Pancreas (tissue), 10 donors: ENCODE measurements around the gene KPNA6. TPM values are rescaled to one million over a fixed set of nuclear protein-coding genes. Genes with fewer than 3 reads are reported as not detected.
"Not testable (repeated sequence)": the region's sequence is repeated elsewhere in the genome, so short reads cannot be mapped to it uniquely, and the experiment has no call there.

Experiments
- ATAC-seq, 4 donors: fragments of 200-7000 bp; cut with Tn5 transposase; one replicate each; pipeline versions ENCODE4 v1.8.0 to v1.9.1; 2020; ENCODE audit warnings: mild to moderate bottlenecking in 4 of 4, moderate library complexity in 4 of 4
- DNase-seq, 6 donors: peaks; one replicate each; pipeline ENCODE4 v3.0.0-alpha.2; 2020
- FAIRE-seq: peaks from 2 replicates; lab custom pipeline; 2012; peaks lifted over from hg19 to GRCh38; lab: Jason Lieb, UNC
- H3K27ac ChIP-seq, 4 donors: fragments of 200-600 bp; sonication (generic); 1 replicate in 3 of 4; 2 replicates in 1 of 4; pipeline versions ENCODE4 v1.5.0 to v1.8.0; 2020
- H3K27me3 ChIP-seq, 4 donors: fragments of 200-600 bp; one replicate each; pipeline ENCODE4 v1.8.0; 2021
- H3K36me3 ChIP-seq, 3 donors: fragments of 200-600 bp; sonication (generic) in 1 of 3; one replicate each; pipeline versions ENCODE4 v1.5.0 to v1.8.0; 2020 to 2021
- H3K4me1 ChIP-seq, 3 donors: fragments of 200-600 bp; one replicate each; pipeline ENCODE4 v1.8.0; 2021
- H3K4me3 ChIP-seq, 4 donors: fragments of 200-600 bp; sonication (generic) in 2 of 4; one replicate each; pipeline versions ENCODE4 v1.5.0 to v1.8.0; 2020 to 2021
- H3K9me3 ChIP-seq, 4 donors: fragments of 200-600 bp; one replicate each; pipeline ENCODE4 v1.8.0; 2021
- WGBS, 2 donors: extraction: QIAGEN DNeasy Blood & Tissue Kit; methylation state at CpG; one replicate each; pipeline ENCODE4 v1.1.7; 2013; 5-methylcytosine and 5-hydroxymethylcytosine counted together
- intact Hi-C, 3 donors: fragments of 100-400 bp; cut with DNase I; formaldehyde crosslinking; loops; one replicate each; pipeline versions ENCODE4 v1.11.1 to v1.14.2; 2022
- polyA plus RNA-seq, 2 donors: library from polyadenylated mRNA; stranded (reverse); fragments of 200-250 nt; gene quantifications; one replicate each; pipeline ENCODE4 v1.2.3, GENCODE V29; 2013
- total RNA-seq, 6 donors: library from RNA; stranded (reverse); fragmentation: NEBNext Ultra II Directional in 4 of 6; extraction: Animal tissue kit (Norgen Biotek cat#: 25700) in 4 of 6; gene quantifications; one replicate each; pipeline versions ENCODE4 v1.2.1 to v1.2.4, GENCODE V29; 2021 to 2023
- TF ChIP-seq, protein P1 (sequence below), 4 donors: fragments of 200-600 bp; sonication (generic) in 3 of 4; IDR thresholded peaks; one replicate each; pipeline versions ENCODE4 v1.5.0 to v1.8.0; 2021; ENCODE audit warnings: antibody characterized with exemption in 4 of 4
- donor health status: healthy with polysubstance abuse.
- donor health status: DM: no; HTN: no; CAD: no; lungs with moderate emphysema.
- donor health status: DM: no; HTN: no; CAD: no.
- donor health status: control.
- donor health status: control.
- donor health status: Bipolar disorder and iron deficiency.
- donor health status: DM: yes; HTN: yes; CAD: no.
- donor health status: DM: no; HTN: no; CAD: no.
- donor health status: DM: no; HTN: no; CAD: no.
- donor health status: DM: yes; HTN: yes; CAD: no.

KPNA6 gene
- total and polyA plus RNA-seq, 8 donors: 4.9 to 36.2 (median 24.0) TPM

DNA sequence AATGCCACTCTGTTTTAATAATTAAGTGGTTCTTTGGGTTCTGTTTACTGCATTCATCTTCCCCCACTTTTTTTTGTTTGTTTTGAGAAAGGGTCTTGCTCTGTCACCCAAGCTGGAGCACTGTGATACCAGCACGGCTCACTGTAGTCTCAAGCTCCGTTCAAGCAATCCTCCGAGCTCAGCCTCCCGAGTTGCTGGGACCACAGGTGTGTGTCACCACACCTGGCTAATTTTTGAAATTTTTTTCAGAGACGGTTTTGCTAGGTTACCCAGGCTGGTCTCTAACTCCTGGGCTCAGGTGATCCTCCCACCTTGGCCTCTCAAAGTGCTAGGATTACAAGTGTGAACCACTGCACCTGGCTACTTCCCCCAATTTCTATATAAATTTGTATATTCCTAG is 29.3 kb downstream of the KPNA6 start:
- intact Hi-C loops: no loop called here
- Histone ChIP-seq H3K36me3 (no peaks in the 10 kb centered on the region), H3K9me3 (no peaks in the 10 kb centered on the region), H3K4me1 (peaks cover 0 to 6% (median 5%) of the 10 kb centered on the region in 3 donors), H3K27me3 (no peaks in the 10 kb centered on the region), H3K4me3 (no peak overlapping the region), H3K27ac (no peak overlapping the region)
- FAIRE-seq (no peak), DNase-seq (no peak), ATAC-seq (no peak)
- 94 to 95% methylated on average over 5 of the region's 5 CpGs for WGBS, 2 donors
- TF ChIP-seq, protein P1, sequence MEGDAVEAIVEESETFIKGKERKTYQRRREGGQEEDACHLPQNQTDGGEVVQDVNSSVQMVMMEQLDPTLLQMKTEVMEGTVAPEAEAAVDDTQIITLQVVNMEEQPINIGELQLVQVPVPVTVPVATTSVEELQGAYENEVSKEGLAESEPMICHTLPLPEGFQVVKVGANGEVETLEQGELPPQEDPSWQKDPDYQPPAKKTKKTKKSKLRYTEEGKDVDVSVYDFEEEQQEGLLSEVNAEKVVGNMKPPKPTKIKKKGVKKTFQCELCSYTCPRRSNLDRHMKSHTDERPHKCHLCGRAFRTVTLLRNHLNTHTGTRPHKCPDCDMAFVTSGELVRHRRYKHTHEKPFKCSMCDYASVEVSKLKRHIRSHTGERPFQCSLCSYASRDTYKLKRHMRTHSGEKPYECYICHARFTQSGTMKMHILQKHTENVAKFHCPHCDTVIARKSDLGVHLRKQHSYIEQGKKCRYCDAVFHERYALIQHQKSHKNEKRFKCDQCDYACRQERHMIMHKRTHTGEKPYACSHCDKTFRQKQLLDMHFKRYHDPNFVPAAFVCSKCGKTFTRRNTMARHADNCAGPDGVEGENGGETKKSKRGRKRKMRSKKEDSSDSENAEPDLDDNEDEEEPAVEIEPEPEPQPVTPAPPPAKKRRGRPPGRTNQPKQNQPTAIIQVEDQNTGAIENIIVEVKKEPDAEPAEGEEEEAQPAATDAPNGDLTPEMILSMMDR (IDR thresholded peaks at IDR 0.05): no peak

DNA sequence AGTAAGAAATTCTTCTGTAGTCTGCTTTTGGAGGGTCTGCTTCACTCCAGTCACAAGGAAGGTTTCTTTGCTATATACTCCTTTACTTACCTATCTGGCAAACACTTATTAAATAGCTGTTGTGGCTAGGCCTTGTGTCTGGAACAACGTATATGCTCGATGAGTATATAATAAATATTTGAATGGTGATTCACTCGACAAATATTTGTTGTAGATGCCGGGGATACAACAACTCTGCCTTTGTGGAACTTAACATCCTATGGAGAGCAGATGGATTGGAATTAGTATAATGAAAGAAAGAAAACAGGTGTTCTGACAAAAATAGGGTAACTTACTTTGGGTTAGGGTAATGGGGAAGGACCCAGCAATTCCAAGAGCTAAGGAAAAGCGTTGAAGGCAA is 31.1 kb downstream of the KPNA6 start:
- no peak overlapping the region for H3K27ac ChIP-seq
- TF ChIP-seq, protein P1 (IDR thresholded peaks at IDR 0.05): no peak
- no peaks in the 10 kb centered on the region for H3K9me3 ChIP-seq
- H3K36me3 ChIP-seq: no peaks in the 10 kb centered on the region
- FAIRE-seq: no peak
- DNase-seq: no peak
- no peak overlapping the region for H3K4me3 ChIP-seq
- peaks cover 0 to 12% (median 5%) of the 10 kb centered on the region in 3 donors for H3K4me1 ChIP-seq
- intact Hi-C loops: no loop called here
- no peaks in the 10 kb centered on the region for H3K27me3 ChIP-seq
- no peak for ATAC-seq
- 37 to 43% methylated on average over 5 of the region's 5 CpGs for whole genome bisulfite sequencing, 2 donors

DNA sequence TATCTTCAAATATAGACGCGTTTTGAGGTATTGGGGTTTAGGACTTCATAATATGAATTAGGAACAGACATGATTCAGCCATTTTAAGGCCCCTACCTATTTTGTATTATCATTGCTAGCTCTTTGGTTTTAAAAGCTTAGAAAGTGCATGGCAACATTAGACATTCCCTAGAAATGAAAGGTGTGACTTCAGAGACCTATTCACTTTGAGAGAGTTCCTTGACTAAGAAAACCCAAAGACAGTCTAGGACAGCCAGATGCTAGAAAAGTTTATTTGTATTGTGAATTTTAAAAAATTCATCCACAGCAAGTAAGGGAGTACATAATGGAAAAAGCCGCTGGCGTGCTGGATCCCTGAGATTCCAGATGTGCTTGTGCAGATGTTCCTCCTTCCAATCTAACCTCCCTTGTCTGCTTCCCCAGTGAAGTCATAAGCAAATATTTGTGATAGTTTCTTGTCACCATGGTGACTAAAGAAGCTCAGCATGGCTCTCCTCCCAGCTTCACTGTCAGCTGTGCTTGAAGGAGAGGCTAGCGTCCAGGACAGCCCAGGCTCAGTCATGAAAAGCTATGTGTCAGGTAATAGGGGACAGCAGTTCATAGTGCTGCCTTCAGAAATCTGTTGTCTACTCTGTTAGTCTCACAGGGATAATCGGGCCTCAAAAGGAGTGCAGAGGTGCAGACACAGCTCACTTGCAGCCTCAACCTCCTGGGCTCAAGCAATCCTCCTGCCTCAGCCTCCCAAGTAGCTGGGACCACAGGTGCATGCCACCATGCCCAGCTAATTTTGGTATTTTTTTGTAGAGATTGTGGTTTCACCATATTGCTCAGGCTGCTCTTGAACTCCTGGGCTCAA is 34.8 kb downstream of the KPNA6 start:
- 39 to 49% methylated on average over 6 of the region's 6 CpGs for WGBS, 2 donors
- Histone ChIP-seq H3K27ac (peak overlapping the region in 1 of 4 donors; percentile 46), H3K36me3 (no peaks in the 10 kb centered on the region), H3K27me3 (no peaks in the 10 kb centered on the region), H3K9me3 (no peaks in the 10 kb centered on the region), H3K4me1 (peaks cover 0 to 12% (median 5%) of the 10 kb centered on the region in 3 donors), H3K4me3 (no peak overlapping the region)
- DNase-seq: peak in 3 of 6 donors; percentile 20 to 51 (median 37)
- intact Hi-C loops: no loop called here
- peak; percentile 69 to 90 (median 87) for ATAC-seq
- TF ChIP-seq, protein P1 (IDR thresholded peaks at IDR 0.05): no peak
- no peak for FAIRE-seq

DNA sequence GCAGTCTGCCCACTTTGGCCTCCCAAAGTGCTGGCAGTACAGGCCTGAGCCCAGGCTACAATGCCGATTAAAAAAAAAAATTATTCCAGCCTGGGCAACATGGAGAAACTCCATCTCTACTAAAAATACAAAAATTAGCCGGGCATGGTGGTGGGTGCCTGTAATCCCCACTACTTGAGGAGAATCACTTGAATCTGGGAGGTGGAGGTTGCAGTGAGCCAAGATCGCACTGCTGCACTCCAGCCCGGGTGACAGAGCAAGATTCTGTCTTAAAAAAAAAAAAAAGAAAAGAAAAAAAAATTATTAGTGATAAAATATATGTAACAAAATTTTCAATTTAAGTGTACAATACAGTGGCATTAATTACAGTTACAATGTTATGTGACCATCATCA is 35.4 kb downstream of the KPNA6 start:
- H3K9me3 ChIP-seq, FAIRE-seq, ATAC-seq, H3K27me3 ChIP-seq, DNase-seq, H3K36me3 ChIP-seq, intact Hi-C loops, H3K4me3 ChIP-seq, H3K27ac ChIP-seq: not testable (repeated sequence)
- WGBS, 2 donors: 78 to 86% methylated on average over 4 of the region's 4 CpGs
- H3K4me1 ChIP-seq: peaks cover 0 to 12% (median 5%) of the 10 kb centered on the region in 3 donors

DNA sequence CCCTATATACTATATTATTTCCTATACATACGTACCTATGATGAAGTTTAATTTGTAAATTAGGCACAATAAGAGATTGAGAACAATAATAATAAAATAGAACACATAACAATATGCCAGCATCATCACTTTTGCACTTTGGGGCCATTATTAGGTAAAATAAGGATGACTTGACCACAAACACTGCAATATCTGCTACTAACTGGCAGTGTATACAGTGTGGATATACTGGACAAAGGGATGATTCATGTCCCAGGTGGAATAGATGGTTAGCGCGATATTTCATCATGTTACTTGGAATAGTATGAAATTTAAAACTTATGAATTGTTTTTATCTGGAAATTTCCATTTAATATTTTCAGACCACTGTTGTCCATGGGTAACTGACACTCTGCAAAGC is 36.2 kb downstream of the KPNA6 start:
- no peak overlapping the region for H3K27ac ChIP-seq
- H3K36me3 ChIP-seq: no peaks in the 10 kb centered on the region
- FAIRE-seq (no peak), DNase-seq (no peak), ATAC-seq (no peak)
- intact Hi-C loops: no loop called here
- no peaks in the 10 kb centered on the region for H3K9me3 ChIP-seq
- no peak overlapping the region for H3K4me3 ChIP-seq
- H3K4me1 ChIP-seq: peaks cover 0 to 11% (median 5%) of the 10 kb centered on the region in 3 donors
- TF ChIP-seq, protein P1 (IDR thresholded peaks at IDR 0.05): no peak
- no peaks in the 10 kb centered on the region for H3K27me3 ChIP-seq
- 93 to 95% methylated on average over 3 of the region's 3 CpGs for WGBS, 2 donors

DNA sequence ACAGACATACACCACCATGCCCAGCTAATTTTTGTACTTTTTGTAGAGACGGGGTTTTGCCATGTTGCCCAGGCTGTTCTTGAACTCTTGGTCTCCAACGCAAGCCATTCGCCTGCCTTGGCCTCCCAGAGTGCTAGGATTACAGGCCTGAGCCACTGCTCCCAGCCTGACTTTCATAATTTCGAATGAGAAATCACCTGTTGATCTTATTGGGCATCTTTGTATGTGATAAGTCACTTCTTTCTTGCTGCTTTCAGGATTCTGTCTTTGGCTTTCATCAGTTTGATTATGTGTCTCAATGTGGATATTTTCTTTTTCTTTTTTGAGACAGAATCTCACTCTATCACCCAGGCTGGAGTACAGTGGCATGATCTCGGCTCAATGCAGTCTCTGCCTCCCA is 39.9 kb downstream of the KPNA6 start:
- intact Hi-C loops, H3K4me1 ChIP-seq, H3K36me3 ChIP-seq, ATAC-seq, H3K27me3 ChIP-seq, H3K27ac ChIP-seq, H3K4me3 ChIP-seq, FAIRE-seq, H3K9me3 ChIP-seq, DNase-seq: not testable (repeated sequence)
- WGBS, 2 donors: 98% methylated on average over 5 of the region's 5 CpGs
